ENCODE measurements around the gene LRP1.
A peak's percentile ranks its signal among the peaks of the same experiment; 100 is the strongest.

LRP1 gene

GRCh38 chr12:57127726-57128518 is at the start of gene LRP1:
Gene LRP1, plus strand, starts transcription at chr12:57128483. Its CDS starts 482 bp downstream, at chr12:57128965.
- DNase-seq (ENCODE audit: low read depth in 2 of 2, low spot score in 1 of 2): peak; percentile 50 to 57

- DNase-seq (ENCODE audit: low read depth in 2 of 2, low spot score in 1 of 2): peak; percentile 82 to 89
Observed at GRCh38 chr12:57078519-57079404, 49.5 kb upstream of the LRP1 start, which contains the start of gene NEMP1. Gene NEMP1, minus strand, starts transcription at chr12:57078791. Its CDS starts 46 bp downstream, at chr12:57078745.

GRCh38 chr12:57079821-57080220 is 48.5 kb upstream of the LRP1 start:
- no peak for DNase-seq (ENCODE audit: low read depth in 2 of 2, low spot score in 1 of 2)

- no peak for DNase-seq (ENCODE audit: low read depth in 2 of 2, low spot score in 1 of 2)
Observed at GRCh38 chr12:57080855-57081254, 47.4 kb upstream of the LRP1 start.

- no peak for DNase-seq (ENCODE audit: low read depth in 2 of 2, low spot score in 1 of 2)
Observed at GRCh38 chr12:57085999-57086492, 42.2 kb upstream of the LRP1 start.

GRCh38 chr12:57086493-57087009 is 41.7 kb upstream of the LRP1 start:
- no peak for DNase-seq (ENCODE audit: low read depth in 2 of 2, low spot score in 1 of 2)

GRCh38 chr12:57087010-57087690 is 41.1 kb upstream of the LRP1 start:
- DNase-seq (ENCODE audit: low read depth in 2 of 2, low spot score in 1 of 2): peak; percentile 90 to 91

GRCh38 chr12:57087691-57088353 is 40.5 kb upstream of the LRP1 start:
- peak in 1 of 2 donors; percentile 64 for DNase-seq (ENCODE audit: low read depth in 2 of 2, low spot score in 1 of 2)

- peak; percentile 86 to 91 for DNase-seq (ENCODE audit: low read depth in 2 of 2, low spot score in 1 of 2)
Observed at GRCh38 chr12:57088354-57089270, 39.7 kb upstream of the LRP1 start, which contains the start of gene NAB2. Gene NAB2, plus strand, starts transcription at chr12:57089114. Its CDS starts 158 bp downstream, at chr12:57089272.

DNA sequence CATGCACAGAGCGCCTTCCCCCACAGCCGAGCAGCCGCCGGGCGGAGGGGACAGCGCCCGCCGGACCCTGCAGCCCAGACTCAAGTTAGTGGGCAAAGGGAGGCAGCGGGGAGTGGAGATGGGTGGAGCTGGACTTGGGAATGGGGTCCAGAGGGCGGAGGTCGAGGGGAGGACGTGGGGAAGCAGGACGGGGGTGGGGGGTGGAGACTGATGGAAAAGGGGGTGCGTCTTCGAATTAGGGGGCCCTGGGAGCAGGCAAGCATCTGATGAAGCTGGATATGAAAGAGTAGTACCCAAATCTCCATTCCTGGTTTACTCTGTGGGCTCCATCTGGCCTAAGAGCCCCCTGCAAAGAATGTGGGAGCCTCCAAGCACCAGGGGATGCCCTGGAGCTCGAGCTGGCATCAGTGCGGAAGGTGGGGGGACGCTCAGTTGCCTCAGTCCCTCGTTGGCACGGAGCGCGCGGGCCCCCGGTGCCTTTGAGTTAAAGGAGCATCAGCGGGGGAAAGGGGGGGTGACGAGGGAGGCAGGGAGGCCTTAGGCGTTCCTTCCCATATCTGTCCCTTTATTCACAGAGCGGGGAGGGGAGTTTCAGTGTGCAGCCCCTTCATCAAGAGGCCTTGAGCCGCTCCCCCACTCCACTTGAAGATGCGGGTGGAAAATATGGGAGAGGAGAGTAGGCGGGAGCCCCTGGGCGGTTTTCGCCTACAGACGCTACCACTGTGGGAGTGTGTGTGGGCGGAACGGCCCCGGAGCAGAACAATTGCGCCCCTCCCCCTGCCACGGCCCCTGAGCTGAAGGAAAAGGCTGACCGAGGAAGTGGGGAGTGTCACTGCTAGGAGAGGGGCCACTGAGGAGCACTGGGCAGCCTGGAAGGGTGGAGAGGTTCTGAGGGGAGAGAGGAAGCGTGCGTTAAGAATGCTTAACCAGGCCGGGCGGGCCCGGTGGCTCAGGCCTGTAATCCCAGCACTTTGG is 38.7 kb upstream of the LRP1 start:
- DNase-seq (ENCODE audit: low read depth in 2 of 2, low spot score in 1 of 2): no peak

GRCh38 chr12:57090490-57090889 is 37.8 kb upstream of the LRP1 start:
- DNase-seq (ENCODE audit: low read depth in 2 of 2, low spot score in 1 of 2): no peak

- DNase-seq (ENCODE audit: low read depth in 2 of 2, low spot score in 1 of 2): no peak
Observed at GRCh38 chr12:57090924-57091637, 37.2 kb upstream of the LRP1 start.

- DNase-seq (ENCODE audit: low read depth in 2 of 2, low spot score in 1 of 2): no peak
Observed at GRCh38 chr12:57091638-57092528, 36.4 kb upstream of the LRP1 start.

- no peak for DNase-seq (ENCODE audit: low read depth in 2 of 2, low spot score in 1 of 2)
Observed at GRCh38 chr12:57092529-57092862, 35.8 kb upstream of the LRP1 start.

DNA sequence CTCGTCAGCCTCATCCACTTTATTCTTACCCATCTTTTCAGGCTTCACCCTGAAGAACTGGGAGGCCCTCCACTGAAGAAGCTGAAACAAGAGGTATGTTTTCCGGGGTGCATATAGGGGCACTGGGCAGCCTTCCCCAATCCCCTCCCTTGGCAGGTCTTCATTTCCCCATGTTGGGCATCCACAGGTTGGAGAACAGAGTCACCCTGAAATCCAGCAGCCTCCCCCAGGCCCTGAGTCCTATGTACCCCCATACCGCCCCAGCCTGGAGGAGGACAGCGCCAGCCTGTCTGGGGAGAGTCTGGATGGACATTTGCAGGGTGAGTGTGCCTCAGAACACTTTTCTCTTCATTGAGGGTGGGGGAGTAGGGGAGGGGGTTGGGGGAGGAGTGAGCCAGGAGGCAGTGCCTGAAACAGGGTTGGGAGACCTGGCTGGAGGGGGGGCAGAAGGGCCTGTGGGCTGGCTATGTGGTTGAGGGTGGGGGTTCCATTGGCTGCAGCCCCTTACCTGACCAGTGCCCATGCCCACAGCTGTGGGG is 35.3 kb upstream of the LRP1 start:
- DNase-seq (ENCODE audit: low read depth in 2 of 2, low spot score in 1 of 2): no peak
